MM.1S (cell line): ENCODE data around the gene CMTM3.

Experiments used
- DNase-seq: peaks from one replicate; pipeline ENCODE4 v3.0.0-alpha.2; 2015
- H2AFZ ChIP-seq: fragments of 300-600 bp; sonication (generic); 2 replicates; pipeline ENCODE4 v1.6.0; 2016; ENCODE audit warnings: antibody characterized with exemption, low read length
- H3F3A ChIP-seq: fragments of 300-600 bp; sonication (generic); 2 replicates; pipeline ENCODE4 v1.6.1; 2016; ENCODE audit warnings: mild to moderate bottlenecking, antibody characterized with exemption, low read length, moderate library complexity, mixed read lengths; ENCODE audit not compliant: insufficient read depth
- H3K27ac ChIP-seq: fragments of 300-600 bp; sonication (generic); 2 replicates; pipeline ENCODE4 v1.5.1; 2016; ENCODE audit warnings: mild to moderate bottlenecking, low read length
- H3K27me3 ChIP-seq: fragments of 300-600 bp; sonication (generic); replicated peaks from 2 replicates; pipeline ENCODE4 v1.6.0; 2016; ENCODE audit warnings: low read length; ENCODE audit not compliant: insufficient read depth
- H3K36me3 ChIP-seq: fragments of 300-600 bp; sonication (generic); replicated peaks from 2 replicates; pipeline ENCODE4 v1.6.1; 2016; ENCODE audit warnings: mild to moderate bottlenecking, low read length, mixed read lengths; ENCODE audit not compliant: insufficient read depth
- H3K4me1 ChIP-seq: fragments of 300-600 bp; sonication (generic); 2 replicates; pipeline ENCODE4 v1.6.1; 2016; ENCODE audit warnings: low read length, mixed read lengths
- H3K4me2 ChIP-seq: fragments of 300-600 bp; sonication (generic); 2 replicates; pipeline ENCODE4 v1.6.0; 2016; ENCODE audit warnings: low read depth, low read length
- H3K4me3 ChIP-seq: fragments of 300-600 bp; sonication (generic); 2 replicates; pipeline ENCODE4 v1.5.1; 2016; ENCODE audit warnings: low read length, mixed read lengths
- H3K79me2 ChIP-seq: fragments of 300-600 bp; sonication (generic); 2 replicates; pipeline ENCODE4 v1.6.1; 2016; ENCODE audit warnings: mixed run types, low read length, mixed read lengths
- H3K9ac ChIP-seq: fragments of 300-600 bp; sonication (generic); 2 replicates; pipeline ENCODE4 v1.6.1; 2016; ENCODE audit warnings: low read length, mixed read lengths
- H3K9me2 ChIP-seq: fragments of 300-600 bp; sonication (generic); replicated peaks from 2 replicates; pipeline ENCODE4 v1.6.1; 2016; ENCODE audit warnings: mild to moderate bottlenecking, low read length, mixed read lengths; ENCODE audit not compliant: insufficient read depth
- H3K9me3 ChIP-seq: fragments of 300-600 bp; sonication (generic); replicated peaks from 2 replicates; pipeline ENCODE4 v1.6.1; 2016; ENCODE audit warnings: mild to moderate bottlenecking, low read length, mixed read lengths; ENCODE audit not compliant: insufficient read depth
- H4K20me1 ChIP-seq: fragments of 300-600 bp; sonication (generic); 2 replicates; pipeline ENCODE4 v1.6.1; 2016; ENCODE audit warnings: mild to moderate bottlenecking, low read length, moderate library complexity, mixed read lengths; ENCODE audit not compliant: insufficient read depth
- EZH2 ChIP-seq: fragments of 300-600 bp; sonication (generic); optimal IDR thresholded peaks from 2 replicates; pipeline ENCODE3; 2017; ENCODE audit warnings: low read depth, mild to moderate bottlenecking, antibody characterized with exemption, low read length, mixed read lengths
- EZH2phosphoT487 ChIP-seq: fragments of 300-600 bp; sonication (generic); IDR thresholded peaks from 2 replicates; pipeline ENCODE4 v1.6.1; 2018; ENCODE audit warnings: antibody characterized with exemption, low read length
- TF ChIP-seq, protein P1 (sequence below): fragments of 300-600 bp; sonication (generic); IDR thresholded peaks from 2 replicates; pipeline ENCODE4 v1.5.1; 2016; ENCODE audit warnings: antibody characterized with exemption, low read length, mixed read lengths

Gene CMTM3

DNA sequence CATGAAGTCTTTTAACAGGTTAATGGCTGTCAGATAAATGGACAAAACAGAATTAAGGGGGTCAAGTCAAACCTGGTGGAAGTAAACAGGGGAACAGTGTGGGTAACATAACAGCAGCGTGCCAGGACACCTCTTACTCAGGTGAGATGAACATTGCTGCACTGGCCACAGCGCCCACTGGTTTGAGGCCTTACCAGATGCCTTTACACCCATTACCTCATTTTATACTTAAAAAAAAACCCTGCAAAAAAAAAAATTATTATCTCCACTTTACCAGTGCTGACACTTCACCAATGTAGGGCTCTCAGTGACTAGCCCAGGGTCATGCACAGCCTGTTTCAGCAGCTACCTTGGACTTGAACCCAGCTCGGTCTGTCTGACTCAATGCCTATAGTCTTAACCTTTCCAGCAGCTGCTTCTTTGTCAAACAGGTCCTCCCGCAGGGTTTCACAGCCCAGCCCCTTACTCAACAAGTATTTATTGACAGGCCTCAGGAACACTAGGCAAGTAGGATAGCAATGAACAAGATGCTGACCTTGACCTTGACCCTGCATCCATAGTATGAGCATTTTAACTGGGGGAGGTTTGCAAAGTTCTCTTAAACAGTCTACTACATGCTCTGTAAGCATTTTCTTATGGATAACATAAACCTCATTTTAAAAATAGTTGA lies 30.2 kb downstream of the CMTM3 start:
- H3K9ac ChIP-seq: no peak overlapping the region
- H3K36me3 ChIP-seq: no peaks in the 10 kb centered on the region
- DNase-seq: no peak
- no peak overlapping the region for H3K4me3 ChIP-seq
- no peaks in the 10 kb centered on the region for H3K4me1 ChIP-seq
- no peaks in the 10 kb centered on the region for H3F3A ChIP-seq
- no peaks in the 10 kb centered on the region for H3K79me2 ChIP-seq
- no peaks in the 10 kb centered on the region for H3K27me3 ChIP-seq
- H3K4me2 ChIP-seq: no peak overlapping the region
- no peaks in the 10 kb centered on the region for H4K20me1 ChIP-seq
- no peaks in the 10 kb centered on the region for H3K9me3 ChIP-seq
- no peak overlapping the region for H2AFZ ChIP-seq
- no peak overlapping the region for H3K27ac ChIP-seq
- no peaks in the 10 kb centered on the region for H3K9me2 ChIP-seq
- TF ChIP-seq EZH2phosphoT487 (no peak), EZH2 (no peak)
- TF ChIP-seq, protein P1, sequence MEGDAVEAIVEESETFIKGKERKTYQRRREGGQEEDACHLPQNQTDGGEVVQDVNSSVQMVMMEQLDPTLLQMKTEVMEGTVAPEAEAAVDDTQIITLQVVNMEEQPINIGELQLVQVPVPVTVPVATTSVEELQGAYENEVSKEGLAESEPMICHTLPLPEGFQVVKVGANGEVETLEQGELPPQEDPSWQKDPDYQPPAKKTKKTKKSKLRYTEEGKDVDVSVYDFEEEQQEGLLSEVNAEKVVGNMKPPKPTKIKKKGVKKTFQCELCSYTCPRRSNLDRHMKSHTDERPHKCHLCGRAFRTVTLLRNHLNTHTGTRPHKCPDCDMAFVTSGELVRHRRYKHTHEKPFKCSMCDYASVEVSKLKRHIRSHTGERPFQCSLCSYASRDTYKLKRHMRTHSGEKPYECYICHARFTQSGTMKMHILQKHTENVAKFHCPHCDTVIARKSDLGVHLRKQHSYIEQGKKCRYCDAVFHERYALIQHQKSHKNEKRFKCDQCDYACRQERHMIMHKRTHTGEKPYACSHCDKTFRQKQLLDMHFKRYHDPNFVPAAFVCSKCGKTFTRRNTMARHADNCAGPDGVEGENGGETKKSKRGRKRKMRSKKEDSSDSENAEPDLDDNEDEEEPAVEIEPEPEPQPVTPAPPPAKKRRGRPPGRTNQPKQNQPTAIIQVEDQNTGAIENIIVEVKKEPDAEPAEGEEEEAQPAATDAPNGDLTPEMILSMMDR: no peak

GRCh38 chr16:66635406-66635805 lies 30.9 kb downstream of the CMTM3 start:
- Histone ChIP-seq H2AFZ (no peak overlapping the region), H3K27ac (no peak overlapping the region), H3K36me3 (no peaks in the 10 kb centered on the region), H3K9me2 (no peaks in the 10 kb centered on the region), H3K9ac (no peak overlapping the region), H3F3A (no peaks in the 10 kb centered on the region), H3K4me1 (no peaks in the 10 kb centered on the region), H3K79me2 (no peaks in the 10 kb centered on the region), H3K9me3 (no peaks in the 10 kb centered on the region), H3K27me3 (no peaks in the 10 kb centered on the region), H3K4me2 (no peak overlapping the region), H4K20me1 (no peaks in the 10 kb centered on the region), H3K4me3 (no peak overlapping the region)
- TF ChIP-seq, protein P1: no peak
- TF ChIP-seq EZH2phosphoT487 (no peak), EZH2 (no peak)
- DNase-seq: no peak

DNA sequence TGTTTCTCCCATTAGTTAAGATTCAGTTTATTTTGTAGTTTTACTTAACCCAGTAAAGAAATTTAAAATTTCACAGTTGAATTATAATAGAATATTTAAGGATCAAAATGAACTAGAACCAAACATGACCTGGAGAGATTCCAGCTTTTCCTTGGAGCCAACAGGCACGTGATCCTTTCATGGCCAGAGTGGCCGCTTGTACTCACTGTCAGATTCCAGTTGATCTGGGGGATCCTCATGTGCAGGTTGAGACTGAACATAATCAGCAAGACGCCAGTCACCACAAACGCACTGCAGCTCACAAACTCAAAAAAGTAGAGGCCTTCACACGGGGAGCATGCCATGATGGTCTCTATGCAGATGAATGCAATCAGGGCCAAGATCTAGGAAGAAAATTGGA lies 31.7 kb downstream of the CMTM3 start:
- no peak overlapping the region for H3K9ac ChIP-seq

More for the DNA sequence above, 31.7 kb downstream of the CMTM3 start:
- H3K4me3 ChIP-seq: no peak overlapping the region
- no peaks in the 10 kb centered on the region for H3F3A ChIP-seq
- H3K4me1 ChIP-seq: no peaks in the 10 kb centered on the region
- H4K20me1 ChIP-seq: no peaks in the 10 kb centered on the region
- no peak overlapping the region for H2AFZ ChIP-seq
- TF ChIP-seq EZH2phosphoT487 (no peak), EZH2 (no peak)
- TF ChIP-seq, protein P1: no peak
- no peak overlapping the region for H3K27ac ChIP-seq
- no peaks in the 10 kb centered on the region for H3K9me3 ChIP-seq
- no peaks in the 10 kb centered on the region for H3K36me3 ChIP-seq
- no peak overlapping the region for H3K4me2 ChIP-seq
- H3K79me2 ChIP-seq: no peaks in the 10 kb centered on the region
- no peaks in the 10 kb centered on the region for H3K9me2 ChIP-seq
- no peaks in the 10 kb centered on the region for H3K27me3 ChIP-seq
- DNase-seq: no peak
